H1 (cell line): ENCODE results near the gene CLN3.
"Not testable (repeated sequence)": the region's sequence is repeated elsewhere in the genome, so short reads cannot be mapped to it uniquely, and the experiment has no call there.

Experiments used
- ATF2 ChIP-seq: IDR thresholded peaks from 2 replicates; pipeline ENCODE4 v1.6.1; 2012; ENCODE audit warnings: low read length, inconsistent platforms
- CTCF ChIP-seq, 3 experiments: IDR thresholded peaks; 1 replicate in 2 of 3; 2 replicates in 1 of 3; pipeline versions ENCODE4 v1.5.1 to v1.6.1; 2011; ENCODE audit warnings: low read length in 3 of 3, mild to moderate bottlenecking in 3 of 3, inconsistent platforms in 2 of 3, low read depth in 1 of 3, moderate library complexity in 1 of 3; ENCODE audit not compliant: insufficient read depth in 1 of 3; ENCODE audit errors: control extremely low read depth in 1 of 3
- HDAC2 ChIP-seq, 2 experiments: fragments of 300-600 bp in 1 of 2; sonication (generic) in 1 of 2; IDR thresholded peaks; 2 replicates each; pipeline ENCODE4 v1.6.1; 2011 to 2012; ENCODE audit warnings: low read depth in 2 of 2, low read length in 2 of 2, mild to moderate bottlenecking in 2 of 2, moderate library complexity in 2 of 2, borderline replicate concordance in 1 of 2, inconsistent platforms in 1 of 2
- MAX ChIP-seq: IDR thresholded peaks from 2 replicates; pipeline ENCODE4 v1.6.1; 2012; ENCODE audit warnings: inconsistent platforms
- POLR2A ChIP-seq, 2 experiments: IDR thresholded peaks; 1 replicate in 1 of 2; 2 replicates in 1 of 2; pipeline ENCODE4 v1.6.1; 2011; ENCODE audit warnings: low read depth in 2 of 2, low read length in 2 of 2, mild to moderate bottlenecking in 2 of 2; ENCODE audit errors: control extremely low read depth in 1 of 2
- POLR2AphosphoS5 ChIP-seq: IDR thresholded peaks from 2 replicates; pipeline ENCODE4 v1.6.1; 2011; ENCODE audit warnings: low read depth, low read length
- RAD21 ChIP-seq, 2 experiments: IDR thresholded peaks in 1 of 2; conservative IDR thresholded peaks in 1 of 2; 2 replicates each; pipeline ENCODE4 v1.6.1; 2011; ENCODE audit warnings: low read depth in 2 of 2, low read length in 2 of 2, improper control_type of control experiment in 1 of 2, inconsistent platforms in 1 of 2, mild to moderate bottlenecking in 1 of 2, moderate library complexity in 1 of 2
- RFX5 ChIP-seq: IDR thresholded peaks from 2 replicates; pipeline ENCODE4 v1.6.1; 2011; ENCODE audit warnings: low read depth, low read length, improper control_type of control experiment, borderline replicate concordance
- SIRT6 ChIP-seq: IDR thresholded peaks from one replicate; pipeline ENCODE4 v1.7.1; 2012; ENCODE audit warnings: low read length, inconsistent platforms
- SP2 ChIP-seq: IDR thresholded peaks from 2 replicates; pipeline ENCODE4 v1.6.1; 2012; ENCODE audit warnings: mild to moderate bottlenecking, low read length, inconsistent platforms
- SRF ChIP-seq: IDR thresholded peaks from 2 replicates; pipeline ENCODE4 v1.6.1; 2011; ENCODE audit warnings: mild to moderate bottlenecking, low read depth, low read length, moderate library complexity
- TBP ChIP-seq: IDR thresholded peaks from 2 replicates; pipeline ENCODE4 v1.6.1; 2011; ENCODE audit warnings: low read depth, low read length, improper control_type of control experiment

- TF ChIP-seq ATF2; HDAC2 (IDR thresholded peaks at IDR 0.05; ENCODE audit: borderline replicate concordance in 1 of 2, low read depth in 2 of 2, low read length in 2 of 2); POLR2A (IDR thresholded peaks at IDR 0.05; ENCODE audit: control extremely low read depth in 1 of 2, low read depth in 2 of 2, low read length in 2 of 2); MAX; CTCF (IDR thresholded peaks at IDR 0.05; ENCODE audit: control extremely low read depth in 1 of 3, insufficient read depth in 1 of 3, low read depth in 1 of 3, low read length in 3 of 3); POLR2AphosphoS5; SIRT6; SRF; SP2; TBP; RAD21 (IDR thresholded peaks at IDR 0.05 in 1 of 2, conservative IDR thresholded peaks at IDR 0.05 in 1 of 2; ENCODE audit: low read depth in 2 of 2, low read length in 2 of 2); RFX5: not testable (repeated sequence)
These were observed 8.5 kb downstream of the CLN3 start for GRCh38 chr16:28483361-28483760.
